Measurements from ENCODE around the gene PEAR1. TPM values are rescaled to one million over a fixed set of nuclear protein-coding genes. Genes with fewer than 3 reads are reported as not detected.

Gene PEAR1
- total RNA-seq, 6 donors from 2014 or later: 8.4 to 33.5 (median 13.7) TPM

DNA sequence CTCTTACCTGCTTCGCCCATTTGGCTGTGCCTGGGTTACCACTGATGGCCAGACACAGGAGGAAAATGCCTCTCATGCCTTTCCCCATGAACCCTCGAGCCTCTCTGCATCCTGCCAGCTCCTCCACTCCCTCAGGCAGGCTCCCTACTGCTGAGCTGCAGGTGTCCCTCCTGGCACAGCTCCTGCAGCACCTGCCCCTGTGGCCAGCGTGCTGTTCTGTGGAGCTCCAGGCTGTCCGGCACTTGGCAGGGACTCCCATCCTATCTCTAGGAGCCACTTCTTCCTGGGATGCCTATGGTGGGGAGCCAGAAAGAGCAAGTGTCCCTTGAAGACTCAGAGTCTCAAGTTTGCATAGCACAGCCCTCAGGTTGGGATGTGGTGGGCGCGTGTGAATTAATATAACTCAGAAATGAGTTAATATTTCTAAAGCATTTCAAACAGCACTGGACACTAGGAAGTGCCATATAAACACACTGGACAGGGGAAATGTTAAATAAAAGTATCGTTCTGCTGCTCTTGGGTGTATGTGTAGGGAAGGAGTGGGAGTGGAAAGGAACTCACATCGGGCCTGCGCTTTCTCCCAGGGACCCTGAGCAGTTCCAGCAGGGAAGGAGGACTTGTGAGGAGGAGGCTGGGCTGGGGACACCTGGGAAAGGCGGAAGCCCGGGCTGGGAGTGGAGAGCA lies 29.6 kb downstream of the PEAR1 start:
- no peaks in the 10 kb centered on the region for H3K9me3 ChIP-seq
- H3K27me3 ChIP-seq: peaks cover 0 to 58% (median 26%) of the 10 kb centered on the region in 4 donors
- DNase-seq (no peak), ATAC-seq (ENCODE audit: low FRiP score in 2 of 2) (no peak)
- H3K4me1 ChIP-seq: peaks cover 26 to 41% (median 38%) of the 10 kb centered on the region in 4 donors
- TF ChIP-seq POLR2A (IDR thresholded peaks at IDR 0.05): no peak
- TF ChIP-seq EP300 (IDR thresholded peaks at IDR 0.05): no peak
- no peak for TF ChIP-seq CTCF (IDR thresholded peaks at IDR 0.05)
- H3K27ac ChIP-seq: no peak overlapping the region
- H3K36me3 ChIP-seq: no peaks in the 10 kb centered on the region
- H3K4me3 ChIP-seq: no peak overlapping the region
- 19 to 22% methylated on average over 9 to 11 of the region's 11 CpGs for WGBS, 2 donors

GRCh38 chr1:156923670-156924477 lies 30.4 kb downstream of the PEAR1 start:
- peaks cover 0 to 58% (median 26%) of the 10 kb centered on the region in 4 donors for H3K27me3 ChIP-seq

GRCh38 chr1:156924478-156925153 lies 31.1 kb downstream of the PEAR1 start:
- Histone ChIP-seq H3K4me1 (peaks cover 26 to 41% (median 38%) of the 10 kb centered on the region in 4 donors), H3K4me3 (no peak overlapping the region), H3K27ac (no peak overlapping the region), H3K36me3 (no peaks in the 10 kb centered on the region), H3K27me3 (peaks cover 0 to 58% (median 26%) of the 10 kb centered on the region in 4 donors), H3K9me3 (no peaks in the 10 kb centered on the region)
- WGBS, 2 donors: 44 to 47% methylated on average over 9 to 22 of the region's 22 CpGs
- no peak for ATAC-seq (ENCODE audit: low FRiP score in 2 of 2)
- DNase-seq: no peak
- TF ChIP-seq POLR2A (IDR thresholded peaks at IDR 0.05) (no peak), CTCF (IDR thresholded peaks at IDR 0.05) (no peak), EP300 (IDR thresholded peaks at IDR 0.05) (no peak), POLR2AphosphoS5 (IDR thresholded peaks at IDR 0.05) (no peak)

More at GRCh38 chr1:156923670-156924477, 30.4 kb downstream of the PEAR1 start:
- H3K4me3 ChIP-seq: peak overlapping the region in 1 of 4 donors; percentile 12
- no peak for DNase-seq
- H3K9me3 ChIP-seq: no peaks in the 10 kb centered on the region
- H3K27ac ChIP-seq: no peak overlapping the region
- WGBS, 2 donors: 5% methylated on average over 45 to 50 of the region's 64 CpGs
- H3K4me1 ChIP-seq: peaks cover 26 to 41% (median 38%) of the 10 kb centered on the region in 4 donors
- H3K36me3 ChIP-seq: no peaks in the 10 kb centered on the region
- ATAC-seq (ENCODE audit: low FRiP score in 2 of 2): no peak
- TF ChIP-seq EP300 (IDR thresholded peaks at IDR 0.05): no peak

- no peak for ATAC-seq (ENCODE audit: low FRiP score in 2 of 2)
- H3K36me3 ChIP-seq: no peaks in the 10 kb centered on the region
- WGBS, 2 donors: 80 to 83% methylated on average over 4 to 5 of the region's 5 CpGs
- no peak for DNase-seq
- TF ChIP-seq POLR2AphosphoS5 (IDR thresholded peaks at IDR 0.05): no peak
- no peak for TF ChIP-seq CTCF (IDR thresholded peaks at IDR 0.05)
- TF ChIP-seq EP300 (IDR thresholded peaks at IDR 0.05): no peak
- TF ChIP-seq POLR2A (IDR thresholded peaks at IDR 0.05): no peak
- no peak overlapping the region for H3K27ac ChIP-seq
- H3K27me3 ChIP-seq: peaks cover 0 to 56% (median 24%) of the 10 kb centered on the region in 4 donors
- H3K4me3 ChIP-seq: no peak overlapping the region
- H3K4me1 ChIP-seq: peaks cover 26 to 35% (median 33%) of the 10 kb centered on the region in 4 donors
- no peaks in the 10 kb centered on the region for H3K9me3 ChIP-seq
Measured at GRCh38 chr1:156925154-156926010, 31.9 kb downstream of the PEAR1 start.
